ENCODE measurements around the gene ETV2.

ETV2 gene

GRCh38 chr19:35636651-35637050 lies 4.9 kb upstream of the ETV2 start:
- TF ChIP-seq ZNF341 (tag by site-specific recombination; IDR thresholded peaks at IDR 0.05; ENCODE audit: low read depth) (no peak), FEZF1 (tag by site-specific recombination; IDR thresholded peaks at IDR 0.05) (no peak), OVOL3 (tag by site-specific recombination; IDR thresholded peaks at IDR 0.05) (no peak)
- H3K4me1 ChIP-seq (ENCODE audit: control insufficient read depth, insufficient read depth, low read length) = peaks cover 10% of the 10 kb centered on the region; the same call in 1 of the 2 replicates
- H3K27ac ChIP-seq (ENCODE audit: extremely low read depth, low read depth, low read length) = no peak overlapping the region
- peaks cover 68 to 72% of the 10 kb centered on the region in 2 experiments for H3K36me3 ChIP-seq (ENCODE audit: control insufficient read depth in 2 of 2, insufficient read depth in 1 of 2, low read length in 2 of 2)
- H3K9me3 ChIP-seq (ENCODE audit: control insufficient read depth, insufficient read depth, low read depth, low read length) = no peaks in the 10 kb centered on the region
- POLR2A ChIA-PET = interaction anchor here (0.7 to 3.3 kb wide), 3 partner anchors 8 to 13 kb away, joined by 4 to 30 read pairs (median 4); partner anchors contain the start of gene COX6B1
- CTCF ChIA-PET = interaction anchor here (0.5 to 0.6 kb wide), 2 partner anchors 92 to 494 kb away, joined by 3 to 5 read pairs; no protein-coding TSS in a partner anchor
- no peak overlapping the region for H3K4me3 ChIP-seq (ENCODE audit: low read depth, low read length)

GRCh38 chr19:35637165-35637564 lies 4.4 kb upstream of the ETV2 start:
- peaks cover 63 to 67% of the 10 kb centered on the region in 2 experiments for H3K36me3 ChIP-seq (ENCODE audit: control insufficient read depth in 2 of 2, insufficient read depth in 1 of 2, low read length in 2 of 2)
- CTCF ChIA-PET = interaction anchor here (0.5 to 0.9 kb wide), 2 partner anchors 92 to 127 kb away, joined by 3 to 5 read pairs; no protein-coding TSS in a partner anchor

GRCh38 chr19:35639321-35639639 lies 2.3 kb upstream of the ETV2 start:
- Histone ChIP-seq H3K27ac (ENCODE audit: extremely low read depth, low read depth, low read length) (peak overlapping the region; percentile 60), H3K4me1 (ENCODE audit: control insufficient read depth, insufficient read depth, low read length) (peaks cover 18% of the 10 kb centered on the region), H3K9me3 (ENCODE audit: control insufficient read depth, insufficient read depth, low read depth, low read length) (no peaks in the 10 kb centered on the region), H3K4me3 (ENCODE audit: low read depth, low read length) (no peak overlapping the region), H3K36me3 (ENCODE audit: control insufficient read depth in 2 of 2, insufficient read depth in 1 of 2, low read length in 2 of 2) (peaks cover 42 to 46% of the 10 kb centered on the region in 2 experiments)
- CTCF ChIA-PET = interaction anchor here (1.1 kb wide), 2 partner anchors 90 to 91 kb away, joined by 3 to 6 read pairs; no protein-coding TSS in a partner anchor
- POLR2A ChIA-PET = interaction anchor here (0.5 to 3.3 kb wide), 4 partner anchors 9 to 74 kb away, joined by 5 to 30 read pairs (median 7); partner anchors contain the start of genes COX6B1 and RBM42
- TF ChIP-seq SP2 (tag by site-specific recombination; IDR thresholded peaks at IDR 0.05) (no peak), ZNF776 (tag by site-specific recombination; IDR thresholded peaks at IDR 0.05; ENCODE audit: borderline replicate concordance) (no peak), ZBTB6 (tag by site-specific recombination; IDR thresholded peaks at IDR 0.05) (no peak), ZNF366 (tag by site-specific recombination; conservative IDR thresholded peaks at IDR 0.05) (0 out of 2 replicates have a peak, but pooled peaks have one; percentile 1), ZSCAN18 (tag by site-specific recombination; IDR thresholded peaks at IDR 0.05) (no peak), PBX3 (CRISPR knock-in tag; IDR thresholded peaks at IDR 0.05) (no peak)

More at GRCh38 chr19:35637165-35637564, 4.4 kb upstream of the ETV2 start:
- POLR2A ChIA-PET = interaction anchor here (0.6 to 3.3 kb wide), 9 partner anchors 8 to 336 kb away, joined by 3 to 30 read pairs (median 4); partner anchors contain the start of genes COX6B1 and HAUS5
- Histone ChIP-seq H3K4me3 (ENCODE audit: low read depth, low read length) (no peak overlapping the region), H3K27ac (ENCODE audit: extremely low read depth, low read depth, low read length) (no peak overlapping the region), H3K9me3 (ENCODE audit: control insufficient read depth, insufficient read depth, low read depth, low read length) (no peaks in the 10 kb centered on the region), H3K4me1 (ENCODE audit: control insufficient read depth, insufficient read depth, low read length) (peaks cover 10% of the 10 kb centered on the region; the same call in 1 of the 2 replicates)
- TF ChIP-seq ZNF548 (tag by site-specific recombination; IDR thresholded peaks at IDR 0.05) (no peak), ZNF280C (tag by site-specific recombination; IDR thresholded peaks at IDR 0.05) (no peak), HIC1 (tag by site-specific recombination; IDR thresholded peaks at IDR 0.05) (no peak), ZNF501 (tag by site-specific recombination; IDR thresholded peaks at IDR 0.05) (no peak), ZFHX2 (tag by site-specific recombination; conservative IDR thresholded peaks at IDR 0.05) (no peak), ZNF449 (tag by site-specific recombination; IDR thresholded peaks at IDR 0.05) (no peak), TRIM28 (IDR thresholded peaks at IDR 0.05; ENCODE audit: borderline replicate concordance, low read length) (no peak), ZNF354C (tag by site-specific recombination; IDR thresholded peaks at IDR 0.05; ENCODE audit: borderline replicate concordance, low read depth) (no peak)
